Loucy (cell line): Measurements from ENCODE around the gene MBD4.

Source experiments
- CTCF ChIP-seq: fragments of 200-600 bp; sonication (generic); conservative IDR thresholded peaks from 2 replicates; pipeline ENCODE4 v1.5.1; 2014; ENCODE audit warnings: mild to moderate bottlenecking, antibody characterized with exemption, low read length
- EZH2phosphoT487 ChIP-seq: fragments of 200-600 bp; IDR thresholded peaks from 2 replicates; pipeline ENCODE4 v1.6.1; 2018; ENCODE audit warnings: antibody characterized with exemption, mild to moderate bottlenecking, moderate library complexity, borderline replicate concordance

- no peak for TF ChIP-seq CTCF
- no peak for TF ChIP-seq EZH2phosphoT487
Measured at GRCh38 chr3:129434140-129434539, 5.6 kb downstream of the MBD4 start.
